ENCODE data around the gene N4BP3. TPM values are rescaled to one million over a fixed set of nuclear protein-coding genes. Genes with fewer than 3 reads are reported as not detected.
"Not testable (repeated sequence)": the region's sequence is repeated elsewhere in the genome, so short reads cannot be mapped to it uniquely, and the experiment has no call there.

Gene N4BP3
- total and polyA plus RNA-seq, 2 of the 4 experiments (the other 2 are of a cell fraction) = 0.14 to 0.18 TPM

DNA sequence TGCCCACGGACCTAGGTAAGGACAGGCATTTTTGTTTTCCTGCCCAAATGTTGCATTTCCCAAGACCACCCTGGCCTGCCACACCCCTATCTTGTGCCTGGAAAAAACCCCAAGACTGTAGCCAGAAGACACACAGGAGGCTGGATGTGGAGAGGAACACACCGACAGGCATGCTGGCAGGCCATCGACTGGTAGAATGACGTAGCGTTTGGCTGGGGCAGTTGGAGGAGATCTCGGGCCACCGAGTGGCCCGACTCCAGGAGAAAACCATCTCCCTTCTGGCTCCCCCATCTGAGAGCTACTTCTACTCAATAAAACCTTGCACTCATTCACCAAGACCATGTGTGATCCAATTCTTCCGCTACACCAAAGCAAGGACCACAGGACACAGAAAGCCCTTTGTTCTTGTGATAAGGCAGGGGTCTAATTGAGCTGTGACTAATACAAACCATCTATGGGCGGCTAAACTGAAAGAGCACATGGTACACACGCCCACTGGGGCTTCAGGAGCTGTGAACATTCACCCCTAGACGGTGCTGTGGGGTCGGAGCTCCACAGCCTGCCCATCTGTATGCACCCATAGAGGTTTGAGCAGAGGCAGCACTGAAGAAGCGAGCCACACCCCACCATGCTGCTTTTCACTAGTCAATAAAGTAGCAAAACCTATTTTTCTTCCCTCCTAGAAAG lies 38.9 kb upstream of the N4BP3 start:
- Histone ChIP-seq H4K91ac (ENCODE audit: insufficient read depth, low read depth, low read length) (no peak overlapping the region), H3K18ac (ENCODE audit: low read depth, low read length) (no peak overlapping the region), H4K20me1 (ENCODE audit: insufficient read depth, low read length) (no peaks in the 10 kb centered on the region), H3K4me1 (ENCODE audit: control insufficient read depth, insufficient read depth, low read length) (peaks cover 5% of the 10 kb centered on the region; the same call in 1 of the 2 replicates), H4K5ac (ENCODE audit: low read depth, low read length) (no peak overlapping the region), H2BK20ac (ENCODE audit: low read depth, low read length) (no peak overlapping the region), H4K8ac (ENCODE audit: low read depth in 2 of 2, low read length in 2 of 2) (no peak overlapping the region), H3K56ac (ENCODE audit: extremely low read depth, insufficient read depth, low read length) (no peak overlapping the region), H3K9me3 (ENCODE audit: control insufficient read depth, insufficient read depth, low read length) (no peaks in the 10 kb centered on the region), H2AK5ac (ENCODE audit: low read depth, low read length) (no peak overlapping the region), H3K36me3 (ENCODE audit: control insufficient read depth, insufficient read depth, low read length) (no peaks in the 10 kb centered on the region), H3K27ac (ENCODE audit: insufficient read depth, low read length) (no peak overlapping the region), H2AFZ (replicated peaks; ENCODE audit: low read length, poor library complexity) (no peak overlapping the region), H3K23ac (ENCODE audit: low read depth, low read length) (no peak overlapping the region), H2AK9ac (replicated peaks; ENCODE audit: low read depth, low read length, poor library complexity) (no peak overlapping the region), H3K9ac (ENCODE audit: low read depth, low read length) (no peak overlapping the region), H3K79me1 (ENCODE audit: low read depth in 1 of 2, low read length in 2 of 2) (no peaks in the 10 kb centered on the region), H3K4me3 (ENCODE audit: insufficient read depth, low read depth, low read length) (no peak overlapping the region), H2BK120ac (ENCODE audit: low read depth, low read length) (no peak overlapping the region), H3K27me3 (ENCODE audit: control insufficient read depth, insufficient read depth, low read length) (peaks cover 28% of the 10 kb centered on the region), H2BK5ac (ENCODE audit: low read depth, low read length, poor library complexity, severe bottlenecking) (no peak overlapping the region), H3K9me1 (ENCODE audit: insufficient read depth, low read length) (no peaks in the 10 kb centered on the region; the same call in 1 of the 2 replicates), H3K14ac (replicated peaks; ENCODE audit: low read depth, low read length) (no peak overlapping the region), H3K4me2 (ENCODE audit: low read depth, low read length) (no peak overlapping the region), H2BK15ac (ENCODE audit: low read depth, low read length) (no peak overlapping the region), H3K4ac (ENCODE audit: low read depth, low read length) (no peak overlapping the region)
- WGBS, 2 experiments (ENCODE audit: extremely low coverage in 2 of 2, insufficient read length in 1 of 2) = 60% methylated on average over 1 of the region's 14 CpGs; no CpG with 5 or more reads in 1 of the 2 experiments
- ATAC-seq (ENCODE audit: low read depth) = no peak
- no peak for DNase-seq
- no TSS peak for BruUV-seq (replicated peaks)
- TF ChIP-seq RFX5 (IDR thresholded peaks at IDR 0.05; ENCODE audit: low read depth, low read length) (no peak), RAD21 (IDR thresholded peaks at IDR 0.05; ENCODE audit: low read length) (no peak), CEBPB (IDR thresholded peaks at IDR 0.05; ENCODE audit: low read depth, low read length) (no peak)
- dilution Hi-C loops (cut with HindIII; ENCODE audit: low sequenced_read_pairs, unreplicated experiment) (no loop called here), in situ Hi-C loops (cut with MboI; ENCODE audit: low sequenced_read_pairs) (loop anchor here (25.0 kb wide), 1 partner anchor 462 kb away; the partner anchor contains the start of gene B4GALT7), intact Hi-C loops (cut with micrococcal nuclease) (no loop called here)
- CTCF ChIA-PET = interaction anchor here (0.5 to 0.6 kb wide), 2 partner anchors 98 to 961 kb away, joined by 3 to 5 read pairs; no protein-coding TSS in a partner anchor
- POLR2A ChIA-PET (ENCODE audit: unreplicated experiment) = interaction anchor here (0.5 kb wide), 1 partner anchor 70 kb away, joined by 5 read pairs; no protein-coding TSS in a partner anchor

GRCh38 chr5:178076965-178077364 lies 36.4 kb upstream of the N4BP3 start:
- dilution Hi-C loops (cut with HindIII; ENCODE audit: low sequenced_read_pairs, unreplicated experiment); H4K8ac ChIP-seq (ENCODE audit: low read depth in 2 of 2, low read length in 2 of 2); H4K20me1 ChIP-seq (ENCODE audit: insufficient read depth, low read length); H3K9me3 ChIP-seq (ENCODE audit: control insufficient read depth, insufficient read depth, low read length); H2AFZ ChIP-seq (replicated peaks; ENCODE audit: low read length, poor library complexity); H2BK5ac ChIP-seq (ENCODE audit: low read depth, low read length, poor library complexity, severe bottlenecking); DNase-seq; H2BK15ac ChIP-seq (ENCODE audit: low read depth, low read length); H2BK20ac ChIP-seq (ENCODE audit: low read depth, low read length); H2AK9ac ChIP-seq (replicated peaks; ENCODE audit: low read depth, low read length, poor library complexity); H2BK120ac ChIP-seq (ENCODE audit: low read depth, low read length); H3K56ac ChIP-seq (ENCODE audit: extremely low read depth, insufficient read depth, low read length); H3K79me1 ChIP-seq (ENCODE audit: low read depth in 1 of 2, low read length in 2 of 2); H3K9ac ChIP-seq (ENCODE audit: low read depth, low read length); H4K91ac ChIP-seq (ENCODE audit: insufficient read depth, low read depth, low read length); H3K18ac ChIP-seq (ENCODE audit: low read depth, low read length); H3K36me3 ChIP-seq (ENCODE audit: control insufficient read depth, insufficient read depth, low read length); H2AK5ac ChIP-seq (ENCODE audit: low read depth, low read length); H3K23ac ChIP-seq (ENCODE audit: low read depth, low read length); H3K9me1 ChIP-seq (ENCODE audit: insufficient read depth, low read length); H3K4me2 ChIP-seq (ENCODE audit: low read depth, low read length); H3K27ac ChIP-seq (ENCODE audit: insufficient read depth, low read length); H4K5ac ChIP-seq (ENCODE audit: low read depth, low read length); H3K4me3 ChIP-seq (ENCODE audit: insufficient read depth, low read depth, low read length); H3K14ac ChIP-seq (replicated peaks; ENCODE audit: low read depth, low read length); ATAC-seq (ENCODE audit: low read depth); BruUV-seq (replicated peaks); H3K4ac ChIP-seq (ENCODE audit: low read depth, low read length); H3K4me1 ChIP-seq (ENCODE audit: control insufficient read depth, insufficient read depth, low read length): not testable (repeated sequence)
- 100% methylated on average over 2 of the region's 4 CpGs; no CpG with 5 or more reads in 1 of the 2 experiments for WGBS, 2 experiments (ENCODE audit: extremely low coverage in 2 of 2, insufficient read length in 1 of 2)
- intact Hi-C loops (cut with micrococcal nuclease) (loop anchor here (1.0 to 5.0 kb wide), 3 partner anchors 55 to 87 kb away; partner anchors contain the start of gene RMND5B), in situ Hi-C loops (cut with MboI; ENCODE audit: low sequenced_read_pairs) (loop anchor here (5.0 kb wide), 1 partner anchor 70 kb away; no protein-coding TSS in a partner anchor)
- H3K27me3 ChIP-seq (ENCODE audit: control insufficient read depth, insufficient read depth, low read length) = peaks cover 39% of the 10 kb centered on the region
- ChIA-PET POLR2A (ENCODE audit: unreplicated experiment) (interaction anchor here (0.6 kb wide), 1 partner anchor 73 kb away, joined by 3 read pairs; no protein-coding TSS in a partner anchor), CTCF (interaction anchor here (1.1 kb wide), 1 partner anchor 76 kb away, joined by 3 read pairs; the partner anchor contains the start of gene NHP2)

All from IMR-90 (cell line).